GM23248 (cell line): ENCODE measurements around the gene NFKB1.

Experiments used
- EZH2 ChIP-seq: fragments of 200-600 bp; sonication (generic); IDR thresholded peaks from 2 replicates; pipeline ENCODE4 v1.6.1; 2018; ENCODE audit warnings: antibody characterized with exemption, mild to moderate bottlenecking; ENCODE audit not compliant: insufficient read depth, poor library complexity, severe bottlenecking
- EZH2phosphoT487 ChIP-seq: fragments of 200-600 bp; sonication (generic); IDR thresholded peaks from 2 replicates; pipeline ENCODE4 v1.6.1; 2018; ENCODE audit warnings: antibody characterized with exemption, moderate library complexity, mild to moderate bottlenecking, low read depth; ENCODE audit not compliant: insufficient read depth

DNA sequence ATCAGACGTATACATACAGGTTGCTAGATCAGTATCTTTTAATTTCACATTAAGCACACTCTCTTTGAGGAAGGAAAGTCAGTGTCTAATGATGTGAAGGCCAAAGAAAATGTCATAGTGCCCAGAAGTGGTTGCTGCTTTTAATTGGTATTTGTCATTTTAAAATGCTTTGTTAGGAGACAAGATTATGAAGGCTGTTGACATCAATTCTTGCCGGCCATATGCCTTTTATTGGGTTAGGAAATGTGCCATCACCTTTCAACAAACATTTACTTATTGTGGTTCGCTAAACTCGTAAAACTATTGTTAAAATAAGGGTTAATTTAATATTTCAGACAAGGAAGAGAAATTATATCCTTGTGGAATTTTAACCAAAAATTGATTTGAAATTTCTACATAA, 32.2 kb downstream of the NFKB1 start:
- TF ChIP-seq EZH2phosphoT487 (no peak), EZH2 (no peak)
